ENCODE measurements around the gene RALGPS1.

GRCh38 chr9:127038531-127038930 is 123.9 kb downstream of the RALGPS1 start:
- TF ChIP-seq SMC3 (IDR thresholded peaks at IDR 0.05): no peak
- no peak for TF ChIP-seq MAFK (IDR thresholded peaks at IDR 0.05; ENCODE audit: partially characterized antibody)
- no peak for TF ChIP-seq RAD21 (conservative IDR thresholded peaks at IDR 0.05 in 1 of 2, IDR thresholded peaks at IDR 0.05 in 1 of 2)
- TF ChIP-seq, protein P1, sequence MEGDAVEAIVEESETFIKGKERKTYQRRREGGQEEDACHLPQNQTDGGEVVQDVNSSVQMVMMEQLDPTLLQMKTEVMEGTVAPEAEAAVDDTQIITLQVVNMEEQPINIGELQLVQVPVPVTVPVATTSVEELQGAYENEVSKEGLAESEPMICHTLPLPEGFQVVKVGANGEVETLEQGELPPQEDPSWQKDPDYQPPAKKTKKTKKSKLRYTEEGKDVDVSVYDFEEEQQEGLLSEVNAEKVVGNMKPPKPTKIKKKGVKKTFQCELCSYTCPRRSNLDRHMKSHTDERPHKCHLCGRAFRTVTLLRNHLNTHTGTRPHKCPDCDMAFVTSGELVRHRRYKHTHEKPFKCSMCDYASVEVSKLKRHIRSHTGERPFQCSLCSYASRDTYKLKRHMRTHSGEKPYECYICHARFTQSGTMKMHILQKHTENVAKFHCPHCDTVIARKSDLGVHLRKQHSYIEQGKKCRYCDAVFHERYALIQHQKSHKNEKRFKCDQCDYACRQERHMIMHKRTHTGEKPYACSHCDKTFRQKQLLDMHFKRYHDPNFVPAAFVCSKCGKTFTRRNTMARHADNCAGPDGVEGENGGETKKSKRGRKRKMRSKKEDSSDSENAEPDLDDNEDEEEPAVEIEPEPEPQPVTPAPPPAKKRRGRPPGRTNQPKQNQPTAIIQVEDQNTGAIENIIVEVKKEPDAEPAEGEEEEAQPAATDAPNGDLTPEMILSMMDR (IDR thresholded peaks at IDR 0.05): no peak
- TF ChIP-seq RFX5 (IDR thresholded peaks at IDR 0.05): no peak
- no peak for TF ChIP-seq GATA3 (IDR thresholded peaks at IDR 0.05; ENCODE audit: borderline replicate concordance)
- TF ChIP-seq BHLHE40 (IDR thresholded peaks at IDR 0.05; ENCODE audit: low read depth, low read length): no peak
- TF ChIP-seq, protein P2, sequence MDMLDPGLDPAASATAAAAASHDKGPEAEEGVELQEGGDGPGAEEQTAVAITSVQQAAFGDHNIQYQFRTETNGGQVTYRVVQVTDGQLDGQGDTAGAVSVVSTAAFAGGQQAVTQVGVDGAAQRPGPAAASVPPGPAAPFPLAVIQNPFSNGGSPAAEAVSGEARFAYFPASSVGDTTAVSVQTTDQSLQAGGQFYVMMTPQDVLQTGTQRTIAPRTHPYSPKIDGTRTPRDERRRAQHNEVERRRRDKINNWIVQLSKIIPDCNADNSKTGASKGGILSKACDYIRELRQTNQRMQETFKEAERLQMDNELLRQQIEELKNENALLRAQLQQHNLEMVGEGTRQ (IDR thresholded peaks at IDR 0.05): no peak
- no peak for TF ChIP-seq EP300 (IDR thresholded peaks at IDR 0.05)
- TF ChIP-seq ZNF302 (CRISPR knock-in tag; IDR thresholded peaks at IDR 0.05): no peak
- TF ChIP-seq ZFP36 (IDR thresholded peaks at IDR 0.05; ENCODE audit: borderline replicate concordance, partially characterized antibody): no peak
- no peak for TF ChIP-seq MYC (IDR thresholded peaks at IDR 0.05; ENCODE audit: borderline replicate concordance, low read length)

All from A549 (cell line).